Fibroblast of gingiva (primary cell): Measurements from ENCODE around the gene ANXA4.
"Not testable (repeated sequence)": the region's sequence is repeated elsewhere in the genome, so short reads cannot be mapped to it uniquely, and the experiment has no call there.

Experiments
- DNase-seq: peaks from one replicate; pipeline ENCODE4 v3.0.0-alpha.2; 2011; ENCODE audit warnings: low read depth

Gene ANXA4

GRCh38 chr2:69779258-69780001, 37.5 kb downstream of the ANXA4 start:
- DNase-seq = no peak

GRCh38 chr2:69780921-69781320, 39.0 kb downstream of the ANXA4 start:
- no peak for DNase-seq

GRCh38 chr2:69781321-69782248, 39.7 kb downstream of the ANXA4 start:
- no peak for DNase-seq

- DNase-seq = no peak
Measured at GRCh38 chr2:69784228-69784627, 42.3 kb downstream of the ANXA4 start.

GRCh38 chr2:69785358-69785757, 43.4 kb downstream of the ANXA4 start:
- no peak for DNase-seq

- DNase-seq = no peak
Measured at GRCh38 chr2:69786052-69786560, 44.2 kb downstream of the ANXA4 start.

GRCh38 chr2:69789175-69789721, 47.3 kb downstream of the ANXA4 start:
- DNase-seq = peak; percentile 72

GRCh38 chr2:69789772-69790600, 48.1 kb downstream of the ANXA4 start:
- no peak for DNase-seq

GRCh38 chr2:69790601-69790959, 48.6 kb downstream of the ANXA4 start:
- no peak for DNase-seq

- no peak for DNase-seq
Measured at GRCh38 chr2:69791045-69791444, 49.1 kb downstream of the ANXA4 start.

GRCh38 chr2:69796174-69796573, 54.2 kb downstream of the ANXA4 start:
- DNase-seq = no peak

- no peak for DNase-seq
Measured at GRCh38 chr2:69797235-69797634, 55.3 kb downstream of the ANXA4 start.

GRCh38 chr2:69797836-69798289, 55.9 kb downstream of the ANXA4 start:
- no peak for DNase-seq

GRCh38 chr2:69798290-69798908, 56.5 kb downstream of the ANXA4 start:
- peak; percentile 17 for DNase-seq

- no peak for DNase-seq
Measured at GRCh38 chr2:69798909-69799526, 57.1 kb downstream of the ANXA4 start.

GRCh38 chr2:69801745-69802290, 59.9 kb downstream of the ANXA4 start:
- DNase-seq = no peak

GRCh38 chr2:69802781-69803367, 60.9 kb downstream of the ANXA4 start:
- not testable (repeated sequence) for DNase-seq

- no peak for DNase-seq
Measured at GRCh38 chr2:69804416-69804815, 62.5 kb downstream of the ANXA4 start.

GRCh38 chr2:69805887-69806286, 64.0 kb downstream of the ANXA4 start:
- DNase-seq = no peak
